Measurements from ENCODE around the gene EXOC4. TPM values are rescaled to one million over a fixed set of nuclear protein-coding genes. Genes with fewer than 3 reads are reported as not detected.

Gene EXOC4
- total RNA-seq, 4 donors from 2014 or later: 30.7 to 62.4 (median 40.4) TPM

DNA sequence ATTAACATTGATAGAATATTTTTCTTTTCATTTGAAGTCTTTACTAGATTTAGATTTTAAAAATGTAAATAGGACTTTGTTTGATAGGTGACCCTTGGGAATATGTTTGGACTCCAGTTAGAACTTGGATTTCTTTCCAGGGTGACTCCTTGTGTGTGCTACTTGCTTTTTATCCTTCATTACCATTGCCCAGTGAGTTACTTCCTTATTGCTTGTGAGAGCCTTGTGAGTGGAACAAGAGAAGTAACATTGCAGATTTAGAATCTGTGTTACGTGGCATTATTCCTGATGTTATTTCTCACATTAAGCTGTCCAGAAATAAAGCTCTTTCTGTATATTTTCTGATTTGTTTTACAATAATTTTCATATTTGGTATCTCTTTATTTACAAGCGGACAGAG lies 746.3 kb downstream of the EXOC4 start:
- Histone ChIP-seq H3K27ac (no peak overlapping the region), H3K9me3 (no peaks in the 10 kb centered on the region), H3K27me3 (no peaks in the 10 kb centered on the region), H3K4me1 (no peaks in the 10 kb centered on the region), H3K4me3 (no peak overlapping the region), H3K36me3 (peaks cover 0 to 16% (median 0%) of the 10 kb centered on the region in 3 donors)
- WGBS, 2 donors: 93 to 96% methylated on average over 2 of the region's 2 CpGs
- no peak for TF ChIP-seq POLR2A (IDR thresholded peaks at IDR 0.05)
- TF ChIP-seq, protein P1, sequence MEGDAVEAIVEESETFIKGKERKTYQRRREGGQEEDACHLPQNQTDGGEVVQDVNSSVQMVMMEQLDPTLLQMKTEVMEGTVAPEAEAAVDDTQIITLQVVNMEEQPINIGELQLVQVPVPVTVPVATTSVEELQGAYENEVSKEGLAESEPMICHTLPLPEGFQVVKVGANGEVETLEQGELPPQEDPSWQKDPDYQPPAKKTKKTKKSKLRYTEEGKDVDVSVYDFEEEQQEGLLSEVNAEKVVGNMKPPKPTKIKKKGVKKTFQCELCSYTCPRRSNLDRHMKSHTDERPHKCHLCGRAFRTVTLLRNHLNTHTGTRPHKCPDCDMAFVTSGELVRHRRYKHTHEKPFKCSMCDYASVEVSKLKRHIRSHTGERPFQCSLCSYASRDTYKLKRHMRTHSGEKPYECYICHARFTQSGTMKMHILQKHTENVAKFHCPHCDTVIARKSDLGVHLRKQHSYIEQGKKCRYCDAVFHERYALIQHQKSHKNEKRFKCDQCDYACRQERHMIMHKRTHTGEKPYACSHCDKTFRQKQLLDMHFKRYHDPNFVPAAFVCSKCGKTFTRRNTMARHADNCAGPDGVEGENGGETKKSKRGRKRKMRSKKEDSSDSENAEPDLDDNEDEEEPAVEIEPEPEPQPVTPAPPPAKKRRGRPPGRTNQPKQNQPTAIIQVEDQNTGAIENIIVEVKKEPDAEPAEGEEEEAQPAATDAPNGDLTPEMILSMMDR (IDR thresholded peaks at IDR 0.05): no peak
- intact Hi-C loops (cut with DNase I): no loop called here
- no peak for DNase-seq

DNA sequence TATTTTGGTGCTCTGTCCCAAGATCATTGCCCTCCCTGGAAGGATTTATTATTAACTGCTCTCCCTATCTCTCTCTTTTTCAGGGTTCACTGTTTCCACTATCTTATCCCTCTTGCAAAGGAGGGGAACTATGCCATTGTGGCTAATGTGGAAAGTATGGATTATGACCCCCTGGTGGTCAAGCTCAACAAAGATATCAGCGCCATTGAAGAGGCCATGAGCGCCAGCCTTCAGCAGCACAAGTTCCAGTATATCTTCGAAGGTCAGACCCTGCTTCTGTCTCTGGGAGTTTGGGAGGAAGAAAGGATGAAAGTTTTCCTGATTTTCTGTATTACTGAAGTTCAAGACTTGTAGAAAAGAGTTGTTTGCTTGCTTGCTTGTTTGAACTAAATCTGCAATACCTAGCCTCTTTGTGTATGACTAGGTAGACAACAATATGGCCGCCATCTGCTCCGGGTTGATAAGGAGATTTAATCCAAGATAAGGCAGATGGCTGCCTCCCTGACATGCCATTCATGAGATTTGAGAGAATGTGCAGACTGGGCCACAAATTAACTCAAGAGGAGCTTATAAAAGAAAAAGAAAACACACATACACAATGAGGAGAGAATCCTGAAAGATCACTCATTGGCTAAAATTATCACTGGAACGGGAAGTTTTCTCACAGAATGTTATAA lies 752.1 kb downstream of the EXOC4 start:
- peaks cover 0 to 20% (median 0%) of the 10 kb centered on the region in 3 donors for H3K36me3 ChIP-seq
- no peaks in the 10 kb centered on the region for H3K27me3 ChIP-seq
- H3K4me3 ChIP-seq: no peak overlapping the region
- no peak overlapping the region for H3K27ac ChIP-seq
- no peaks in the 10 kb centered on the region for H3K9me3 ChIP-seq
- TF ChIP-seq, protein P1 (IDR thresholded peaks at IDR 0.05): no peak
- no peak for TF ChIP-seq POLR2A (IDR thresholded peaks at IDR 0.05)
- H3K4me1 ChIP-seq: no peaks in the 10 kb centered on the region
- 95 to 96% methylated on average over 6 of the region's 6 CpGs for WGBS, 2 donors
- DNase-seq: no peak
- intact Hi-C loops (cut with DNase I): no loop called here

DNA sequence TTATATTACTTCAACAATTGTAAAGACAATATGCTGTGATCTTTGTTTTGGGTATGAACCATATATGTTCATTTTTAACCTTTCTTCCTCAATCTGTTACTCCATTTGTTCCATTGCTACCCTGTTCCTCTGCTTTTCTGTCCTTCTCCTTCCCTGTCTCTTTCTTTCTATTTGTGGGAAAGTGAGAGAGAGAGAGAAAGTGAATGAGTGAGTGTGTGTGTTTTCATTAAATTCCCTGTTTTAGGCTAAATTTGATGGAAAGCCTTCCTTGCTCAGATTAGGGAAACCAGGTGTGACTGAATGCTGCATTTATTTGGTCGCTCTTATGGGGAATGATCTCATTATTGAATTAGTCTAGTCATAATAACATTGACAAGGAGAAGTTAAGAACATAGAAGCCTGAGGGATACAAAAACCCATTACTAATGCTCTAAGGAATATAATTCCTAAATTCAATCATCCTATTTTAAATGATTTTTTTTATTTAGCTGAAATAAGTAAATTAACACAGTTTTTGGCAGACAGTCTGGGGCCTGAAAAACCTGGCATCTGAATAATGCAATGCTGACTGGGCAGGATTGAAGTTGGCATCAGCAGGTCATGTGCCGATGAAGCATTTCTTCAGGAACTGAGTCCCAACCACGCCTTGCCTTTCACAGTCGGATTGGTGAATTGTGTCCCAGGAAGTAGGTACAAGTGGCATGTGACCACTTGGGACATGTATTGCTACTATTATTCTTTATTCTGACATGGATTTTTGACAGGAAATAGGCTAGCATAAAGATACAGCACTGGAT lies 756.6 kb downstream of the EXOC4 start:
- H3K27ac ChIP-seq: no peak overlapping the region
- H3K4me3 ChIP-seq: no peak overlapping the region
- no peak for DNase-seq
- H3K9me3 ChIP-seq: no peaks in the 10 kb centered on the region
- H3K4me1 ChIP-seq: no peaks in the 10 kb centered on the region
- H3K27me3 ChIP-seq: no peaks in the 10 kb centered on the region
- 56 to 69% methylated on average over 4 of the region's 4 CpGs for WGBS, 2 donors
- intact Hi-C loops (cut with DNase I): no loop called here
- peaks cover 0 to 17% (median 0%) of the 10 kb centered on the region in 3 donors for H3K36me3 ChIP-seq
- no peak for TF ChIP-seq POLR2A (IDR thresholded peaks at IDR 0.05)

DNA sequence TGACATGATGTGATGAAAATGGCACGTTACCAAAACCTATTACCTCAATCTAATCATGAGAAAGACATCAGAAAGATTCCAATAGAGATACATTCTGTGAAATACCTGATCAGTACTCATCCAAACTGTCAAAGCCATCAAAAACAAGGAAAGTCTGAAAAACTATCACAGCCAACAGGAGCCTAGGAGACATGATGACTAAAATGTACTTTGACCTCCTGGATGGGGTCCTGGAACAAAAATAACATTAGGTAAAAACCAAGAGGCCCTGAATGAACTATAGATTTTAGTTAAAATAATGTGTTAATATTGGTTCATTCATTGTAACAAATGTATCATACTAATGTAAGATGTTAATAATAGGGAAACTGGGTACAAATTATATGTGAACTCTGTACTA lies 760.4 kb downstream of the EXOC4 start:
- Histone ChIP-seq H3K4me3 (no peak overlapping the region), H3K9me3 (no peaks in the 10 kb centered on the region), H3K27me3 (no peaks in the 10 kb centered on the region), H3K4me1 (no peaks in the 10 kb centered on the region), H3K36me3 (no peaks in the 10 kb centered on the region), H3K27ac (no peak overlapping the region)
- intact Hi-C loops (cut with DNase I): no loop called here
- 100% methylated on average over 1 of the region's 1 CpG for WGBS, 2 donors
- TF ChIP-seq, protein P1 (IDR thresholded peaks at IDR 0.05): no peak
- TF ChIP-seq POLR2A (IDR thresholded peaks at IDR 0.05): no peak
- DNase-seq: no peak

DNA sequence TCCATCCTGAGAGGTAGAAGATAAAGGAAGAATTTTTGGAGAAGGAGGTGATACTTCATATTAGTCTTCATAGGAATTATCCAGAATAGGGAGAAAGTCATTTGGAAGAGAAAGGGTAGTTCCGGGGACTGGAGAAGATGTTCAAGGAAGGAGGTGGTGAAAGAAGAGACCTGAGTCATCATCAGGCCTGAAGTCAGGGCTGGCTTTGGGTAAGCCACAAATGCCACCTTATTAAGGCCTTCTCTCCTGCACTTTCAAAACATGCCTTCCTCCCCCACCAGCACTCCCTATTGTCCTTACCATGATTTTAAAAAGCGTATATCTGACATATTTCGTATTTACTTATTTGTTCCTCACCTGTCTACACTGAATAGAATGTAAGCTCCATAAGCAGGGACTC lies 762.1 kb downstream of the EXOC4 start:
- Histone ChIP-seq H3K9me3 (no peaks in the 10 kb centered on the region), H3K27me3 (no peaks in the 10 kb centered on the region), H3K4me3 (no peak overlapping the region), H3K27ac (no peak overlapping the region), H3K4me1 (no peaks in the 10 kb centered on the region), H3K36me3 (no peaks in the 10 kb centered on the region)
- intact Hi-C loops (cut with DNase I): no loop called here
- WGBS, 2 donors: 91 to 100% methylated on average over 3 of the region's 3 CpGs
- TF ChIP-seq, protein P1 (IDR thresholded peaks at IDR 0.05): no peak
- no peak for TF ChIP-seq POLR2A (IDR thresholded peaks at IDR 0.05)
- DNase-seq: no peak
